ENCODE data around the gene UBALD1. TPM values are rescaled to one million over a fixed set of nuclear protein-coding genes. Genes with fewer than 3 reads are reported as not detected.
A peak's percentile ranks its signal among the peaks of the same experiment; 100 is the strongest.

Gene UBALD1
- total and polyA plus RNA-seq, 9 of the 15 experiments (the other 6 are each of a cell fraction or from before 2014, with no cell fraction given), result 1.3 to 38.0 (median 6.2) TPM; not detected in 2

DNA sequence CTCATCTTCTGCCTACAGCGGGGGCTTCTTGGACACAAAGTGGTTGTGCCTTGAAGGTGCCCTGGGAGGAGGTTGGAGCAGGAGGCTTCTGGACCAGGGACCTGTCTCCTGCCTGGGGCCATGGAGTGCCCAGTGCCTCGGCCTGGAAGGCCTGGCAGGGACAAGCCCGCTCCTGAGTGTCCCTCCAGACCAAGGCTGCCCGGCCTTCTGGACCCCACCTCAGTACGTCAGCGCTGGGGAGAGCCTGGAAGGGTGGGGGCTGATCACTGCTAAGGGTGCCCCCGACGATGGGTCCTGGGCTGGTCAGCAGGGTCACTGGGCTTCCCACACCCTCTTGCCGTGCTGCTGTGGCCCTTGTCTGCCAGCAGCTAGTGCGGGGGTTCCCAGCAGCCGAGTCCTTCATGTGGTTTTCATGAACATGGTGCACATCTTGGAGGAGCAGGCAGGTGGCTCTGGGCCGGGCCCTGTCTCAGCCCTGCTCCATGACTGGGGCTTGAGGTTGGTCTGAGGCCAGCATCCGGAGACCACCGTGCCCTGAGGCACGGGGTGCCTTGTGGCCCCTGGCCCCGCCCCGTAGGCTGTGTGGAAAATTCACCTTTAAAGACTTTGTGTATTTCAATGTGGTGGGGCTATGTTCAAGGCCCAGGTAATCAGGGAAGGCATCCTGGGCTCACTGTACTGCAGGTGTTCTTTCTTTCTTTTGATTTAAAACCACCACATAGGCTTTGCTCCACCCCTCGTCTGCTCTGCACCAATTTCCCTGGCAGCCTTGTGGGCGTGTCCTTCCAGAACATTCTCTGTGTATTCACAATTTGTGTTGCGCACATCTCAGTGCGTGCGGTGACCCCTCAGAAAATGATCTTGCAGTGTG is 32.3 kb upstream of the UBALD1 start:
- Histone ChIP-seq H3K9ac (ENCODE audit: insufficient read depth in 1 of 2, low read depth in 2 of 2, low read length in 2 of 2) (no peak overlapping the region), H3K79me2 (ENCODE audit: control insufficient read depth, insufficient read depth, low read length) (peaks cover 38% of the 10 kb centered on the region), H3K27ac (ENCODE audit: extremely low read depth, low read depth, low read length) (no peak overlapping the region), H2AFZ (ENCODE audit: low read depth, low read length) (no peak overlapping the region), H3K36me3 (ENCODE audit: control insufficient read depth, insufficient read depth, low read length) (peaks cover 24% of the 10 kb centered on the region; the same call in 1 of the 3 replicates), H3K27me3 (ENCODE audit: control insufficient read depth in 2 of 2, insufficient read depth in 2 of 2, low read length in 2 of 2) (no peaks in the 10 kb centered on the region), H3K9me1 (ENCODE audit: control insufficient read depth, insufficient read depth, low read length) (no peaks in the 10 kb centered on the region), H3K4me2 (ENCODE audit: insufficient read depth, low read length) (no peak overlapping the region), H3K4me1 (replicated peaks in 1 of 2; ENCODE audit: control insufficient read depth in 2 of 2, insufficient read depth in 2 of 2, low read length in 2 of 2) (peaks cover 0 to 15% of the 10 kb centered on the region in 2 experiments; a peak in 3 of 5 replicates), H3K4me3 (no peak overlapping the region), H3K9me3 (replicated peaks; ENCODE audit: control insufficient read depth, insufficient read depth, low read depth, low read length) (no peaks in the 10 kb centered on the region), H4K20me1 (replicated peaks; ENCODE audit: control insufficient read depth, insufficient read depth, low read length) (no peaks in the 10 kb centered on the region)
- no peak for ATAC-seq
- ChIA-PET CTCF (ENCODE audit: low intra/inter-chr PET ratio) (no interaction called here), POLR2A (no interaction called here)
- TF ChIP-seq POLR2G (IDR thresholded peaks at IDR 0.05; ENCODE audit: low read depth, low read length) (0 out of 2 replicates have a peak, but pooled peaks have one; percentile 12), CCAR2 (IDR thresholded peaks at IDR 0.05; ENCODE audit: low read depth, low read length) (no peak)
- 95% methylated on average over 19 of the region's 22 CpGs for WGBS (ENCODE audit: insufficient coverage, low coverage, missing lambda C conversion rate)
- FAIRE-seq, result no peak
- intact Hi-C loops (cut with micrococcal nuclease) (no loop called here), in situ Hi-C loops (cut with MboI) (no loop called here)
- no peak for DNase-seq (ENCODE audit: extremely low read depth in 1 of 4, low spot score in 3 of 4)
- no TSS peak for BruUV-seq (replicated peaks)

DNA sequence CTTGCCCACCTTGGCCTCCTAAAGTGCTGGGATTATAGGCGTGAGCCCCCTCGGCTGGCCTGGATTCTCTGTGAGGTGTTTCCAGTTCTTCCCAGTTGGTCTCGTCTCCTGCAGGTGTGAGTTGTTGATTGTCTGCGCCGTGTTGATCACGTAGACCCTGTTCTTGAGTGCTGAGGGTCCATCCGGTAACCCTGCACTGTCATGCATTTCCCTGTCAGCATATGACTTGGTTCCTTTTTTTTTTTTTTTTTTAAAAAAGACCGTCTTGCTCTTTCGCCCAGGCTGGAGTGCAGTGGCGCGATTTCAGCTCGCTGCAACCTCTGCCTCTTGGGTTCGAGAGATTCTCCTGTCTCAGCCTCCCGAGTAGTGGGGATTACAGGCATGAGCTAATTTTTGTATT is 27.2 kb upstream of the UBALD1 start:
- peaks cover 41% of the 10 kb centered on the region for H3K79me2 ChIP-seq (ENCODE audit: control insufficient read depth, insufficient read depth, low read length)
- CTCF ChIA-PET (ENCODE audit: low intra/inter-chr PET ratio), result no interaction called here
- DNase-seq (ENCODE audit: extremely low read depth in 1 of 4, low spot score in 3 of 4), result no peak
- no peaks in the 10 kb centered on the region for H3K9me3 ChIP-seq (replicated peaks; ENCODE audit: control insufficient read depth, insufficient read depth, low read depth, low read length)
- BruUV-seq (replicated peaks), result no TSS peak
- in situ Hi-C loops (cut with MboI) (no loop called here), intact Hi-C loops (cut with micrococcal nuclease) (no loop called here)
- no peak overlapping the region for H3K27ac ChIP-seq (ENCODE audit: extremely low read depth, low read depth, low read length)
- H3K27me3 ChIP-seq (ENCODE audit: control insufficient read depth in 2 of 2, insufficient read depth in 2 of 2, low read length in 2 of 2), result no peaks in the 10 kb centered on the region
- no peak for FAIRE-seq
- no peak overlapping the region for H3K9ac ChIP-seq (ENCODE audit: insufficient read depth in 1 of 2, low read depth in 2 of 2, low read length in 2 of 2)
- ATAC-seq, result no peak
- H3K4me2 ChIP-seq (ENCODE audit: insufficient read depth, low read length), result no peak overlapping the region
- WGBS (ENCODE audit: insufficient coverage, low coverage, missing lambda C conversion rate), result 90% methylated on average over 12 of the region's 14 CpGs
- TF ChIP-seq CAMTA2 (CRISPR knock-in tag; conservative IDR thresholded peaks at IDR 0.05) (no peak), HBP1 (CRISPR knock-in tag; IDR thresholded peaks at IDR 0.05) (no peak), DDX20 (tag; IDR thresholded peaks at IDR 0.05; ENCODE audit: low read depth) (no peak), ZNF507 (tag; conservative IDR thresholded peaks at IDR 0.05) (no peak)
- H4K20me1 ChIP-seq (replicated peaks; ENCODE audit: control insufficient read depth, insufficient read depth, low read length), result peaks cover 4% of the 10 kb centered on the region; the same call in 1 of the 2 replicates
- peaks cover 0 to 31% of the 10 kb centered on the region in 2 experiments; a peak in 1 of 5 replicates for H3K4me1 ChIP-seq (replicated peaks in 1 of 2; ENCODE audit: control insufficient read depth in 2 of 2, insufficient read depth in 2 of 2, low read length in 2 of 2)
- H3K9me1 ChIP-seq (ENCODE audit: control insufficient read depth, insufficient read depth, low read length), result no peaks in the 10 kb centered on the region
- no peak overlapping the region for H3K4me3 ChIP-seq
- H2AFZ ChIP-seq (ENCODE audit: low read depth, low read length), result no peak overlapping the region
- H3K36me3 ChIP-seq (ENCODE audit: control insufficient read depth, insufficient read depth, low read length), result peaks cover 6% of the 10 kb centered on the region; the same call in 1 of the 3 replicates
- POLR2A ChIA-PET, result no interaction called here
